SK-N-SH (cell line): ENCODE data around the gene RIC8B.

Experiments used
- NRF1 ChIP-seq: IDR thresholded peaks from 2 replicates; pipeline ENCODE4 v1.6.1; 2012; ENCODE audit warnings: low read depth, mild to moderate bottlenecking, low read length
- POLR2AphosphoS5 ChIP-seq: IDR thresholded peaks from 2 replicates; pipeline ENCODE4 v1.6.1; 2012; ENCODE audit warnings: low read depth, low read length
- SMC3 ChIP-seq: IDR thresholded peaks from 2 replicates; pipeline ENCODE4 v1.6.1; 2012; ENCODE audit warnings: low read depth, low read length, improper control_type of control experiment
- YY1 ChIP-seq: IDR thresholded peaks from 2 replicates; pipeline ENCODE4 v1.4.0; 2012; ENCODE audit warnings: low read depth, mild to moderate bottlenecking
- TF ChIP-seq, protein P1 (sequence below): fragments of 200-600 bp; sonication (generic); IDR thresholded peaks from 2 replicates; pipeline ENCODE4 v1.6.1; 2017; ENCODE audit warnings: antibody characterized with exemption, mild to moderate bottlenecking, moderate library complexity
- TF ChIP-seq, protein P2 (sequence below): IDR thresholded peaks from 2 replicates; pipeline ENCODE4 v1.4.0; 2012; ENCODE audit warnings: low read depth
- TF ChIP-seq, protein P3 (sequence below): fragments of 150-350 bp; IDR thresholded peaks from 2 replicates; pipeline ENCODE4 v1.6.1; 2017; ENCODE audit warnings: antibody characterized with exemption, low read length, low read depth, borderline replicate concordance

DNA sequence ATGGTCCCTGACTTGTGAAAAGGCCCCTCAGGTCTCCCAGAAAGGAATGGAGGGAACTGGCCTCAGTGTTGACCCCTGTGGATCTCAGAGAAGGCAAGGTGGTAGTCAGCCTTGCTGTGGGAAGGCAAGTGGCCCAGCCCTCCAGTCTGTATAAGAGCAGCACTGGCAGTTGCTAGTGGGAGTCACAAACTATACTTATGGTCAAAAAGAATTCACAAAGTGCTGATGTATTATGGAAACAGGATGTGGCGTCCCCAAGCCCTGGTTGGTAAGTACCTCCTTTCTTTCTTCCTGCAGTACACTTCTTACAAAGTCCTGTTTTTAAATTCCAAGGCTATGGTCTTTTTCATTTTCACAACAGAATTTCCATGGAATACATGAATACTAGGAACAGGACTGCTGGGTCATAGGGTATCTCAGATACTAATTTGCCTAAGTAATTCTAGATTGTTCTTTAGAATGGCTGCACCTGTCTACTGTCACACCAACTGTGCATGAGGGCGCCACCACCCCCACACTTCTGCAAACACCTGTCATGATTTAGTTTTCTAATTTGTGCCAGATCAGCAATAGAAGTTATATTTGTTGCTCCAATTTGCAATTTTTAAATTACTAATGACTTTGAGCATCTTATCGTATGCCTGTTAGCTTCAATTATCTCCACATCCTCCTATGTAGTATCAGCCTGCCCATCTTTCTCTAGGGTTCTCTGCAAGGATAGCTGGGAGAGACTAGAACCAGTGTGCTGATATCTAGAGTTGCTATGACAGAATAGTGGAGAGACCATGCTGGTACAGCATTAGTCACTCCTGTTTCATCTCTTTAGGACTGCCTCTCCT, 140.5 kb downstream of the RIC8B start:
- TF ChIP-seq, protein P1, sequence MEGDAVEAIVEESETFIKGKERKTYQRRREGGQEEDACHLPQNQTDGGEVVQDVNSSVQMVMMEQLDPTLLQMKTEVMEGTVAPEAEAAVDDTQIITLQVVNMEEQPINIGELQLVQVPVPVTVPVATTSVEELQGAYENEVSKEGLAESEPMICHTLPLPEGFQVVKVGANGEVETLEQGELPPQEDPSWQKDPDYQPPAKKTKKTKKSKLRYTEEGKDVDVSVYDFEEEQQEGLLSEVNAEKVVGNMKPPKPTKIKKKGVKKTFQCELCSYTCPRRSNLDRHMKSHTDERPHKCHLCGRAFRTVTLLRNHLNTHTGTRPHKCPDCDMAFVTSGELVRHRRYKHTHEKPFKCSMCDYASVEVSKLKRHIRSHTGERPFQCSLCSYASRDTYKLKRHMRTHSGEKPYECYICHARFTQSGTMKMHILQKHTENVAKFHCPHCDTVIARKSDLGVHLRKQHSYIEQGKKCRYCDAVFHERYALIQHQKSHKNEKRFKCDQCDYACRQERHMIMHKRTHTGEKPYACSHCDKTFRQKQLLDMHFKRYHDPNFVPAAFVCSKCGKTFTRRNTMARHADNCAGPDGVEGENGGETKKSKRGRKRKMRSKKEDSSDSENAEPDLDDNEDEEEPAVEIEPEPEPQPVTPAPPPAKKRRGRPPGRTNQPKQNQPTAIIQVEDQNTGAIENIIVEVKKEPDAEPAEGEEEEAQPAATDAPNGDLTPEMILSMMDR, result no peak
- no peak for TF ChIP-seq SMC3
- TF ChIP-seq, protein P2, sequence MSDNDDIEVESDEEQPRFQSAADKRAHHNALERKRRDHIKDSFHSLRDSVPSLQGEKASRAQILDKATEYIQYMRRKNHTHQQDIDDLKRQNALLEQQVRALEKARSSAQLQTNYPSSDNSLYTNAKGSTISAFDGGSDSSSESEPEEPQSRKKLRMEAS, result no peak
- TF ChIP-seq YY1, result no peak
- TF ChIP-seq, protein P3, sequence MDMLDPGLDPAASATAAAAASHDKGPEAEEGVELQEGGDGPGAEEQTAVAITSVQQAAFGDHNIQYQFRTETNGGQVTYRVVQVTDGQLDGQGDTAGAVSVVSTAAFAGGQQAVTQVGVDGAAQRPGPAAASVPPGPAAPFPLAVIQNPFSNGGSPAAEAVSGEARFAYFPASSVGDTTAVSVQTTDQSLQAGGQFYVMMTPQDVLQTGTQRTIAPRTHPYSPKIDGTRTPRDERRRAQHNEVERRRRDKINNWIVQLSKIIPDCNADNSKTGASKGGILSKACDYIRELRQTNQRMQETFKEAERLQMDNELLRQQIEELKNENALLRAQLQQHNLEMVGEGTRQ, result no peak
- TF ChIP-seq POLR2AphosphoS5, result no peak
- TF ChIP-seq NRF1, result no peak
